Fibroblast of lung (primary cell): ENCODE results near the gene METRNL. TPM values are rescaled to one million over a fixed set of nuclear protein-coding genes. Genes with fewer than 3 reads are reported as not detected.

Experiments used
- DNase-seq, 2 donors: peaks; one replicate each; pipeline versions ENCODE4 v3.0.0 to v3.0.0-alpha.2; 2010; ENCODE audit warnings: low read depth in 2 of 2
- H2AFZ ChIP-seq: 2 replicates; pipeline ENCODE4 v1.5.1; 2012; ENCODE audit warnings: low read length, control low read depth, inconsistent platforms
- H3K27ac ChIP-seq: 2 replicates; pipeline ENCODE4 v1.5.1; 2011; ENCODE audit warnings: low read length, control low read depth; ENCODE audit not compliant: insufficient read depth
- H3K27me3 ChIP-seq: 2 replicates; pipeline ENCODE4 v1.5.1; 2011; ENCODE audit warnings: mild to moderate bottlenecking, low read length; ENCODE audit not compliant: control insufficient read depth, insufficient read depth
- H3K36me3 ChIP-seq: 2 replicates; pipeline ENCODE4 v1.5.1; 2011; ENCODE audit warnings: low read length; ENCODE audit not compliant: control insufficient read depth, insufficient read depth
- H3K4me1 ChIP-seq: 2 replicates; pipeline ENCODE4 v1.5.1; 2011; ENCODE audit warnings: low read length; ENCODE audit not compliant: control insufficient read depth, insufficient read depth; ENCODE audit errors: extremely low read depth
- H3K4me2 ChIP-seq: 2 replicates; pipeline ENCODE4 v1.5.1; 2011; ENCODE audit warnings: low read length, control low read depth; ENCODE audit not compliant: insufficient read depth; ENCODE audit errors: extremely low read depth
- H3K4me3 ChIP-seq, 4 experiments: fragments of 200-600 bp in 1 of 4; sonication (generic) in 1 of 4; replicated peaks in 1 of 4; 2 replicates each; pipeline ENCODE4 v1.5.1; 2011 to 2016; ENCODE audit warnings: low read length in 4 of 4, low read depth in 3 of 4, mild to moderate bottlenecking in 3 of 4, control low read depth in 2 of 4, inconsistent platforms in 1 of 4, mixed read lengths in 1 of 4; ENCODE audit not compliant: insufficient read depth in 1 of 4; ENCODE audit errors: control extremely low read depth in 1 of 4
- H3K79me2 ChIP-seq: 2 replicates; pipeline ENCODE4 v1.5.1; 2012; ENCODE audit warnings: mild to moderate bottlenecking, low read length, inconsistent platforms; ENCODE audit not compliant: control insufficient read depth, insufficient read depth
- H3K9ac ChIP-seq: 2 replicates; pipeline ENCODE4 v1.5.1; 2011; ENCODE audit warnings: mild to moderate bottlenecking, low read length, control low read depth; ENCODE audit not compliant: insufficient read depth
- H3K9me3 ChIP-seq: 2 replicates; pipeline ENCODE4 v1.5.1; 2012; ENCODE audit warnings: low read depth, low read length; ENCODE audit not compliant: control insufficient read depth, insufficient read depth
- H4K20me1 ChIP-seq: 2 replicates; pipeline ENCODE4 v1.5.1; 2011; ENCODE audit warnings: low read length; ENCODE audit not compliant: control insufficient read depth, insufficient read depth; ENCODE audit errors: extremely low read depth
- CTCF ChIP-seq, 2 donors: IDR thresholded peaks in 1 of 2; conservative IDR thresholded peaks in 1 of 2; 1 replicate in 1 of 2; 2 replicates in 1 of 2; pipeline ENCODE4 v1.5.1; 2011 to 2012; ENCODE audit warnings: low read length in 2 of 2, control low read depth in 1 of 2, inconsistent platforms in 1 of 2, low read depth in 1 of 2, mild to moderate bottlenecking in 1 of 2
- EZH2 ChIP-seq: IDR thresholded peaks from 2 replicates; pipeline ENCODE4 v1.5.1; 2012; ENCODE audit warnings: low read length, control low read depth, mild to moderate bottlenecking; ENCODE audit errors: missing control alignments
- polyA plus RNA-seq, 2 donors: library from polyadenylated mRNA; depleted of rRNA in 1 of 2; stranded (reverse) in 1 of 2; unstranded in 1 of 2; fragments of >200 nt; gene quantifications; 2 replicates each; pipeline ENCODE4 v1.2.1, GENCODE V29; 2011 to 2012; ENCODE audit warnings: missing spikeins in 1 of 2
- total RNA-seq: library from RNA; depleted of rRNA; stranded (reverse); fragments of >200 nt; gene quantifications from 2 replicates; pipeline ENCODE4 v1.2.1, GENCODE V29; 2014

METRNL gene
- total and polyA plus RNA-seq, 2 donors (not counting 1 experiment from before 2014, with no cell fraction given): 27.0 to 120 TPM

GRCh38 chr17:83127431-83128160 lies 48.2 kb downstream of the METRNL start:
- TF ChIP-seq CTCF (conservative IDR thresholded peaks at IDR 0.05 in 1 of 2, IDR thresholded peaks at IDR 0.05 in 1 of 2; ENCODE audit: low read depth in 1 of 2, low read length in 2 of 2) (no peak), EZH2 (no peak)
- no peak overlapping the region for H2AFZ ChIP-seq
- no peaks in the 10 kb centered on the region for H3K27me3 ChIP-seq
- H3K27ac ChIP-seq: no peak overlapping the region
- H4K20me1 ChIP-seq: no peaks in the 10 kb centered on the region
- H3K79me2 ChIP-seq: no peaks in the 10 kb centered on the region
- H3K4me1 ChIP-seq: no peaks in the 10 kb centered on the region
- no peak overlapping the region for H3K9ac ChIP-seq
- H3K4me3 ChIP-seq: no peak overlapping the region
- no peaks in the 10 kb centered on the region for H3K36me3 ChIP-seq
- H3K4me2 ChIP-seq: no peak overlapping the region
- no peak for DNase-seq
- no peaks in the 10 kb centered on the region for H3K9me3 ChIP-seq

- no peak overlapping the region for H3K4me2 ChIP-seq
- DNase-seq: no peak
- H2AFZ ChIP-seq: no peak overlapping the region
- no peaks in the 10 kb centered on the region for H3K27me3 ChIP-seq
- H4K20me1 ChIP-seq: no peaks in the 10 kb centered on the region
- H3K36me3 ChIP-seq: no peaks in the 10 kb centered on the region
- no peaks in the 10 kb centered on the region for H3K79me2 ChIP-seq
- H3K9me3 ChIP-seq: no peaks in the 10 kb centered on the region
- H3K4me1 ChIP-seq: no peaks in the 10 kb centered on the region
- H3K27ac ChIP-seq: no peak overlapping the region
- TF ChIP-seq EZH2 (no peak), CTCF (conservative IDR thresholded peaks at IDR 0.05 in 1 of 2, IDR thresholded peaks at IDR 0.05 in 1 of 2; ENCODE audit: low read depth in 1 of 2, low read length in 2 of 2) (no peak)
- H3K9ac ChIP-seq: no peak overlapping the region
- H3K4me3 ChIP-seq: no peak overlapping the region
Measured at GRCh38 chr17:83128306-83129240, 49.2 kb downstream of the METRNL start.

GRCh38 chr17:83129676-83130075 lies 50.3 kb downstream of the METRNL start:
- Histone ChIP-seq H3K9ac (no peak overlapping the region), H3K4me2 (no peak overlapping the region), H3K4me1 (no peaks in the 10 kb centered on the region), H3K27me3 (no peaks in the 10 kb centered on the region), H4K20me1 (no peaks in the 10 kb centered on the region), H3K4me3 (no peak overlapping the region), H3K36me3 (no peaks in the 10 kb centered on the region), H2AFZ (no peak overlapping the region), H3K9me3 (no peaks in the 10 kb centered on the region), H3K79me2 (no peaks in the 10 kb centered on the region), H3K27ac (no peak overlapping the region)
- TF ChIP-seq CTCF (conservative IDR thresholded peaks at IDR 0.05 in 1 of 2, IDR thresholded peaks at IDR 0.05 in 1 of 2; ENCODE audit: low read depth in 1 of 2, low read length in 2 of 2): no peak
- TF ChIP-seq EZH2: no peak
- DNase-seq: no peak
